OCI-LY7 (cell line): ENCODE results near the gene TK2.

Source experiments
- CTCF ChIP-seq: fragments of 200-600 bp; sonication (generic); conservative IDR thresholded peaks from 2 replicates; pipeline ENCODE4 v1.5.1; 2014; ENCODE audit warnings: mild to moderate bottlenecking, antibody characterized with exemption, low read length, moderate library complexity, mixed read lengths
- EZH2phosphoT487 ChIP-seq: fragments of 200-600 bp; sonication (generic); IDR thresholded peaks from 2 replicates; pipeline ENCODE4 v1.6.1; 2018; ENCODE audit warnings: low read depth, borderline replicate concordance, mild to moderate bottlenecking, mixed run types, antibody characterized with exemption, low read length, moderate library complexity, mixed read lengths

- TF ChIP-seq CTCF = no peak
- no peak for TF ChIP-seq EZH2phosphoT487
Observed at GRCh38 chr16:66477028-66477515, 72.8 kb downstream of the TK2 start.
